ENCODE data around the gene CDV3. TPM values are rescaled to one million over a fixed set of nuclear protein-coding genes. Genes with fewer than 3 reads are reported as not detected.

Gene CDV3
- total RNA-seq, 1 donor from 2014 or later, result 184 TPM

DNA sequence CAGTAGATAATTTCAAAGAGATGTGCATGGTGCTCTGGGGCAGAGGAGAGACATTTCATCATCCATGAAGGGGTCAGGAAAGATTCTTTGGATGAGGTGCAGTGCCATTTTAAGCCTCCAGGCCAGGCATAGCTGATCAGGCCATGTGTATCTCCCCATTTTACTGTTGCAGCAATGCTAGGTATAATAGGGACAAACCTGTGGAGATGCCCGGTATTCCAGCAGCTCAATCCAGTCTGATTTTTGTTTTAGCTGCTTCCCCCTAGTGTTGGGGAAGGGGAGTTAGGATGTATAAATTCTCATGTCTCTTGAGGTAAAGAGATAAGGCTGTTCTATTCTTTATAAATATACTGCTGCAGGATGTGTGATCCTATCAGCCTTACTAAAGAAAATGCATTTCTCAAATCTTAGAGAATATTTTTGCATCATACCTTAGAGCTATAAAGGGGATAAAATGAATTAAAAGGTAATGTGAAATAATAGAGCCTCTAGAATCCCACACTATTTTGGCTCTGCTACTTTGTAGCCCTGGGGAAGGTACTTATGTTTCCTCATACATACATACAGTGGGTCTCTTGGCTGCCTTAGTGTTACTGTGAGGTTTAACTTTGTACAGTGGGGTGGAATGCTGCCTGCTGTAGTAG, 5.2 kb downstream of the CDV3 start:
- Histone ChIP-seq H3K4me3 (peak overlapping the region; percentile 12), H3K27me3 (no peaks in the 10 kb centered on the region), H3K27ac (no peak overlapping the region), H3K4me1 (peaks cover 57% of the 10 kb centered on the region), H3K36me3 (peaks cover 81% of the 10 kb centered on the region), H3K9me3 (no peaks in the 10 kb centered on the region)
- intact Hi-C loops (cut with DNase I), result no loop called here
- TF ChIP-seq, protein P1, sequence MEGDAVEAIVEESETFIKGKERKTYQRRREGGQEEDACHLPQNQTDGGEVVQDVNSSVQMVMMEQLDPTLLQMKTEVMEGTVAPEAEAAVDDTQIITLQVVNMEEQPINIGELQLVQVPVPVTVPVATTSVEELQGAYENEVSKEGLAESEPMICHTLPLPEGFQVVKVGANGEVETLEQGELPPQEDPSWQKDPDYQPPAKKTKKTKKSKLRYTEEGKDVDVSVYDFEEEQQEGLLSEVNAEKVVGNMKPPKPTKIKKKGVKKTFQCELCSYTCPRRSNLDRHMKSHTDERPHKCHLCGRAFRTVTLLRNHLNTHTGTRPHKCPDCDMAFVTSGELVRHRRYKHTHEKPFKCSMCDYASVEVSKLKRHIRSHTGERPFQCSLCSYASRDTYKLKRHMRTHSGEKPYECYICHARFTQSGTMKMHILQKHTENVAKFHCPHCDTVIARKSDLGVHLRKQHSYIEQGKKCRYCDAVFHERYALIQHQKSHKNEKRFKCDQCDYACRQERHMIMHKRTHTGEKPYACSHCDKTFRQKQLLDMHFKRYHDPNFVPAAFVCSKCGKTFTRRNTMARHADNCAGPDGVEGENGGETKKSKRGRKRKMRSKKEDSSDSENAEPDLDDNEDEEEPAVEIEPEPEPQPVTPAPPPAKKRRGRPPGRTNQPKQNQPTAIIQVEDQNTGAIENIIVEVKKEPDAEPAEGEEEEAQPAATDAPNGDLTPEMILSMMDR (IDR thresholded peaks at IDR 0.05), result peak; percentile 55
- DNase-seq (no peak), ATAC-seq (peak; percentile 3)

DNA sequence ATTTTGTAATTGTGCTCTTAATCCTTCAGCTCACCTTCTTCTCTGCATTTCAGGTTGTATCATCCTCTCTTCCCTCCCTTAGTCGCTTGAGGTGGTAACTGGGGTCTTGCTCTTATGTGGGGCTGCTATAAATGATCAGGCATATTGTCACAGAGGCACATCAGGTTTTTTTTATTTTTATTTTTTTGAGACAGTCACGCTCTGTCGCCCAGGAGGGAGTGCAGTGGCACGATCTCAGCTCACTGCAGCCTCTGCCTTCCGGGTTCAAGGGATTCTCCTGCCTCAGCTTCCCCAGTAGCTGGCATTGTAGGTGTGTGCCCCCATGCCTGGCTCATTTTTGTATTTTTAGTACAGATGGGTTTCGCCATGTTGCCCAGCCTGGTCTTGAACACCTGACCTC, 9.9 kb downstream of the CDV3 start:
- TF ChIP-seq, protein P1 (IDR thresholded peaks at IDR 0.05), result no peak
- H3K27me3 ChIP-seq, result no peaks in the 10 kb centered on the region
- H3K9me3 ChIP-seq, result no peaks in the 10 kb centered on the region
- intact Hi-C loops (cut with DNase I), result no loop called here
- ATAC-seq (no peak), DNase-seq (no peak)
- peaks cover 98% of the 10 kb centered on the region for H3K36me3 ChIP-seq
- peaks cover 30% of the 10 kb centered on the region for H3K4me1 ChIP-seq
- no peak overlapping the region for H3K4me3 ChIP-seq
- H3K27ac ChIP-seq, result no peak overlapping the region

DNA sequence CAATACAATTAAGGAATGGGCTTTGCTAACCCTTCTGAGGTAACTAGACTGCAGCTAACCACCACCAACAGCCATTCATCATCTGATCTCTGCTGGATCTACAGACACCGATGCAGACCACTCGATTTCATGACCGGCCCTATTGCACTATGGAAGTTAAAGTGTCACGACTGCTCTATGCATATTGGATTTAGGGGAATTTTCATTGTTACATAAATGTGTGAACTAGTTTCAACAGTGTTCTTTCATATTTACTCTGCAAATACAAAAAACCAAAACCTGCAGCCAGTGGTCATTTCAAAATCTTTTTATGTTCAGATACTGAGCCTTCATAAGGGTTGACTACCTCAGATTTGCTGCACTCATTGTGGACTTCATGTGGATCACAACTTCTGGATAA, 14.5 kb downstream of the CDV3 start:
- Histone ChIP-seq H3K4me1 (peaks cover 13% of the 10 kb centered on the region), H3K27ac (no peak overlapping the region), H3K27me3 (no peaks in the 10 kb centered on the region), H3K4me3 (no peak overlapping the region), H3K9me3 (no peaks in the 10 kb centered on the region), H3K36me3 (peaks cover 69% of the 10 kb centered on the region)
- ATAC-seq, result no peak
- intact Hi-C loops (cut with DNase I), result no loop called here
- TF ChIP-seq, protein P1 (IDR thresholded peaks at IDR 0.05), result no peak
- no peak for DNase-seq

DNA sequence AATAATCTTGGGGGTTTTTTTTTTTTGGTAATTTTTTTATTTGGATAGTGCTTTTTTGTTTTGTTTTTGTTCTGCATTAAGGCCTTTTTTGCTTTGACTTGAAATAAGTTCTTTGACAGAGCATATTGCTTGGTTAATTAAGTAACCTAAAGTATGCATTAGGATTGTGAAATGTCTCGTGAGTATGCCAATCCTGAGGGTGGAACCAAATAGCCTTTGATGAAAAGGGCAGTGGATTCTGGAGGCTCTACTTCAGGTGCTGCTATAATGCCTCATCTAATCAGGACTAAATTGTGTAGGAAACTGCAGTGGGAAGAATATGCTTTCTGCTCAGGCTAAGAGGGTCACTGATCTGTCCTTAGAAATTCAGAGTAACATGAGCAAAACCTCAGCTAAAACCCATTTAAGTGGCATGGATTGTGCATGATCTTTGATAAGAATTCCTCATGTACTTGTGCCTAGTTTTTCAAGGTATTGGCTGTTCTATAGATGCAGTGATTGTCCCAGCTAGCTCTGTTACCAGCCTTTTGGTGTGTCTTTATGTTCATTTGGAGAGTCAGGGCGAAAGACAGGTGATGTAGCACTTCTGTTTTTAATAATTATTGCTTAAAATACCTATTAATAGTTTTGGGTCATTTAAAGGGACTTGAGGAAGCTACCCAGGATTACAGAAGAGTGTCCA, 15.4 kb downstream of the CDV3 start:
- peak; percentile 31 for ATAC-seq
- Histone ChIP-seq H3K9me3 (no peaks in the 10 kb centered on the region), H3K36me3 (peaks cover 60% of the 10 kb centered on the region), H3K27me3 (no peaks in the 10 kb centered on the region), H3K4me1 (peaks cover 13% of the 10 kb centered on the region), H3K27ac (no peak overlapping the region), H3K4me3 (no peak overlapping the region)
- TF ChIP-seq, protein P1 (IDR thresholded peaks at IDR 0.05), result no peak
- no peak for DNase-seq
- intact Hi-C loops (cut with DNase I), result no loop called here

DNA sequence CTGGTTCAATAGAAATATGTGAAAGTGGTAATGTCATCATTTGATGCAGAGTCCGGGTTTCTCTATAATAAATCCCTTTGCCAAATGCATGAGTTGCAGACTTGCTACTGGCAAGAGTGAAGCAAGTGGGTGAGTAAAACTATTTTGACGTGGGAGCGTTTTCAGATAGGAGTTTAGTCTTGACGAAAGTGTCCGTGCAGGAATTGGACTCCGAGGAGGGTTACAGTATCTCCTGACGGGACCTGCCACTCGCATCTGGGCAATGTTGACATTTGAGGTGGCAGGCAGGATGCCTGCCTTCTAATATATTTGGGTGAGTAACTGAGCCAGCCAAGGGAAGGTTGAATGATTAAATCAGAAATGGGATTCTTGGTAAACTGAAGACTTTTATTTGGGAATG, 16.0 kb downstream of the CDV3 start:
- Histone ChIP-seq H3K4me1 (peaks cover 13% of the 10 kb centered on the region), H3K9me3 (no peaks in the 10 kb centered on the region), H3K4me3 (no peak overlapping the region), H3K27ac (no peak overlapping the region), H3K36me3 (peaks cover 54% of the 10 kb centered on the region), H3K27me3 (no peaks in the 10 kb centered on the region)
- no peak for DNase-seq
- intact Hi-C loops (cut with DNase I), result no loop called here
- no peak for ATAC-seq
- TF ChIP-seq, protein P1 (IDR thresholded peaks at IDR 0.05), result no peak

All from upper lobe of right lung (tissue), 1 donor.